ENCODE measurements around the gene PPP2R3B. TPM values are rescaled to one million over a fixed set of nuclear protein-coding genes. Genes with fewer than 3 reads are reported as not detected.
"Not testable (repeated sequence)": the region's sequence is repeated elsewhere in the genome, so short reads cannot be mapped to it uniquely, and the experiment has no call there.

Gene PPP2R3B
- total and polyA plus RNA-seq, 11 donors: 60.9 to 186 (median 113) TPM

DNA sequence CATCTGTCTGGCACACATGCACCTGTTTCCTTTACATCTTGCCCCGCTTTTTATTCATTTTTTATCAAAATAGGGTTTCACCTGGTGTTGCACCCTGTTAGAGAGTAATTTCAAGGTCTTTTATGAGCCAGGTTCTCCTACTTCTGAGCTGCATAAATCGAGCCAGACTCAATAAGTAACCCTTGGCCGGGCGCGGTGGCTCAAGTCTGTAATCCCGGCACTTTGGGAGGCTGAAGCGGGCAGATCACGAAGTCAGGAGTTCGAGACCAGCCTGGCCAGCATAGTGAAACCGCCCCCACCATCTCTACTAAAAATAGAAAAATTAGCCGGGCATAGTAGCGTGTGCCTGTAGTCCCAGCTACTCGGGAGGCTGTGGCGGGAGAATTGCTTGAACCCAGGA lies 1.0 kb upstream of the PPP2R3B start:
- intact Hi-C loops (cut with DNase I): loop anchor here in 3 of 10 donors (1.0 to 5.0 kb wide), 4 partner anchors 25 to 70 kb away; partner anchors contain the start of gene GTPBP6 (in 2 of the 3)
- H3K9me3 ChIP-seq: no peaks in the 10 kb centered on the region
- TF ChIP-seq POLR2A (IDR thresholded peaks at IDR 0.05): no peak
- peaks cover 0 to 16% (median 9%) of the 10 kb centered on the region in 12 donors for H3K4me1 ChIP-seq
- peak overlapping the region in 11 of 12 donors; percentile 61 to 97 (median 83) for H3K4me3 ChIP-seq
- no peaks in the 10 kb centered on the region for H3K36me3 ChIP-seq
- H3K27me3 ChIP-seq: no peaks in the 10 kb centered on the region
- DNase-seq (no peak), ATAC-seq (no peak)
- H3K27ac ChIP-seq: peak overlapping the region; percentile 58 to 100 (median 98)
- 71 to 76% (median 74%) methylated on average over 14 of the region's 14 CpGs for WGBS, 4 donors

DNA sequence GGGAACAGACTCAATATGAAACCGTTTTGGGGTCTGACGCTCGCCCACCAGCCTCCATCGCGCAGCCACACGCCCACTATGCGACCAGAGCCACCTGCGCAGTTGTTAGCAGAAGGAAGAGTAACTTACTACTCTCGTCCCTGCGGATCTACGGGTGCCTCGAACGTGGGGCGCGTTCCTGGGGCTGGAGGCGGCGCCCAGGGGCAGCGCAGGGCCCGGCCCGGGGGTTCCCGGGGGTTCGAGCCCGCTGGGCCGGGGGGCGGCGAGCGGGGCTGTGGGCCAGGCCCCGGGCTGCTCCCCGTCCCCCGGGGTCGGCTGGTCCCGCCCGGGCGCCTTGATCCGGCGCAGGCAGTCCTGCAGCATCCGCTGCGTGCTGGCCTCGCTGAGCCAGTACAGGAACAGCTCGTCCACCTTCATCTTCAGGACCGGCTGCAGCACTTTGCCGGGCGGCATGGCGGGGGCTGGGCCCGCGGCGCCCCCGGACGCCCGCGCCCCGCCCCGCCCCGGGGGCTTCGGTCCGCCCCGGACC lies 404 bp downstream of the PPP2R3B start:
- H3K27me3 ChIP-seq: no peaks in the 10 kb centered on the region
- TF ChIP-seq CTCF (IDR thresholded peaks at IDR 0.05): no peak
- TF ChIP-seq POLR2A (IDR thresholded peaks at IDR 0.05): no peak
- H3K4me3 ChIP-seq: peak overlapping the region; percentile 38 to 97 (median 83)
- ATAC-seq (no peak), DNase-seq (no peak)
- 0 to 1% (median 0%) methylated on average over 15 to 57 of the region's 57 CpGs for WGBS, 4 donors
- no peaks in the 10 kb centered on the region for H3K36me3 ChIP-seq
- peaks cover 0 to 16% (median 9%) of the 10 kb centered on the region in 12 donors for H3K4me1 ChIP-seq
- H3K9me3 ChIP-seq: no peaks in the 10 kb centered on the region
- H3K27ac ChIP-seq: peak overlapping the region; percentile 94 to 100 (median 98)
- intact Hi-C loops (cut with DNase I): loop anchor here in 3 of 10 donors (2.0 to 5.0 kb wide), 3 partner anchors 26 to 69 kb away; partner anchors contain the start of gene GTPBP6 (in 2 of the 3)

DNA sequence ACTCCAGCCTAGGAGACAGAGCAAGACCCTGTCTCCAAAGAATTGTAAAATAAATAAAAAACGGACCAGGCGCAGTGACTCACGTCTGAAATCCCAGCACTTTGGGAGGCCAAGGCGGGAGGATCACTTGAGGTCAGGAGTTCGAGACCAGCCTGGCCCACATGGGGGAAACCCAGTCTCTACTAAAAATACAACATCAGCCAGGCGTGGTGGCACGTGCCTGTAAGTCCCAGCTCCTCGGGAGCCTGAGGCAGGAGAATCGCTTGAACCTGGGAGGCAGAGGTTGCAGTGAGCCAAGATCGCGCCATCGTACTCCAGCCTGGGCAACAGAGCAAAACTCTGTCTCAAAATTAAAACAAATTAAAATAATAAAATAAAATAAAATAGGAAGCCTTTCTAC lies 971 bp downstream of the PPP2R3B start:
- Histone ChIP-seq H3K4me3 (peak overlapping the region in 10 of 12 donors; percentile 62 to 97 (median 84)), H3K4me1 (peaks cover 0 to 16% (median 9%) of the 10 kb centered on the region in 12 donors)
- not testable (repeated sequence) for H3K9me3 ChIP-seq, H3K36me3 ChIP-seq, DNase-seq, H3K27ac ChIP-seq, ATAC-seq, H3K27me3 ChIP-seq
- 64 to 67% (median 65%) methylated on average over 12 of the region's 12 CpGs for WGBS, 4 donors
- intact Hi-C loops (cut with DNase I): loop anchor here in 3 of 10 donors (2.0 to 5.0 kb wide), 3 partner anchors 27 to 68 kb away; partner anchors contain the start of gene GTPBP6 (in 2 of the 3)

DNA sequence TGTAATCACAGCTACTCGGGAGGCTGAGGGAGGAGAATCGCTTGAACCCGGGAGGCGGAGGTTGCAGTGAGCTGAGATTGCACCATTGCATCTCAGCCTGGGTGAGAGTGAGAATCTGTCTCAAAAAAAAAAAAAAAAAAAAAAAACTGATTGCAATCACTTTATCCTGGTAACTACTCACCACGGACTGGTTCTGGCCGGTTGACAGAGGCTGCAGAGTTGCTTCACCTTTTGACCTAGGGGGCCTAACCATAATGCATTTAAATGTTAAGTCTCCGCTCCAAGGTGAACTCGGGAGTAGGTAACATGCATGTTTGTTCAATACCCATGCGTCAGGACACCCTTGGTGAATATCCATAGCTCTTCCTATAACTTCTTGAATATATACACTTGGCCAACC lies 1.8 kb downstream of the PPP2R3B start:
- 88 to 96% (median 89%) methylated on average over 9 of the region's 9 CpGs for WGBS, 4 donors
- Histone ChIP-seq H3K4me3 (no peak overlapping the region), H3K4me1 (peaks cover 0 to 16% (median 9%) of the 10 kb centered on the region in 12 donors), H3K27ac (no peak overlapping the region), H3K9me3 (no peaks in the 10 kb centered on the region), H3K36me3 (no peaks in the 10 kb centered on the region), H3K27me3 (no peaks in the 10 kb centered on the region)
- ATAC-seq (no peak), DNase-seq (no peak)
- intact Hi-C loops (cut with DNase I): loop anchor here in 1 of 10 donors (5.0 kb wide), 1 partner anchor 68 kb away; the partner anchor contains the start of gene GTPBP6
- no peak for TF ChIP-seq CTCF (IDR thresholded peaks at IDR 0.05)
- no peak for TF ChIP-seq POLR2A (IDR thresholded peaks at IDR 0.05)

GRCh38 chrX:378443-378842 lies 8.3 kb downstream of the PPP2R3B start:
- no peak overlapping the region for H3K27ac ChIP-seq
- no peak for TF ChIP-seq POLR2A (IDR thresholded peaks at IDR 0.05)
- TF ChIP-seq CTCF (IDR thresholded peaks at IDR 0.05): no peak
- ATAC-seq (no peak), DNase-seq (no peak)
- no peaks in the 10 kb centered on the region for H3K36me3 ChIP-seq
- intact Hi-C loops (cut with DNase I): no loop called here
- peaks cover 0 to 14% (median 0%) of the 10 kb centered on the region in 9 donors for H3K27me3 ChIP-seq
- H3K9me3 ChIP-seq: no peaks in the 10 kb centered on the region
- 71 to 80% (median 77%) methylated on average over 13 of the region's 13 CpGs for WGBS, 4 donors
- no peak overlapping the region for H3K4me3 ChIP-seq
- H3K4me1 ChIP-seq: peaks cover 0 to 13% (median 4%) of the 10 kb centered on the region in 12 donors

GRCh38 chrX:376206-376605 lies 10.5 kb downstream of the PPP2R3B start:
- H3K36me3 ChIP-seq; DNase-seq; H3K4me3 ChIP-seq; ATAC-seq; intact Hi-C loops (cut with DNase I); H3K27ac ChIP-seq; H3K9me3 ChIP-seq: not testable (repeated sequence)
- WGBS, 4 donors: 92 to 96% (median 94%) methylated on average over 5 to 14 of the region's 16 CpGs
- Histone ChIP-seq H3K4me1 (peaks cover 0 to 30% (median 8%) of the 10 kb centered on the region in 12 donors), H3K27me3 (peaks cover 0 to 27% (median 3%) of the 10 kb centered on the region in 9 donors)

Measured in heart left ventricle (tissue), 16 donors.